ENCODE results near the gene RILPL1. TPM values are rescaled to one million over a fixed set of nuclear protein-coding genes. Genes with fewer than 3 reads are reported as not detected.

The RILPL1 gene
- total and polyA plus RNA-seq, 2 of the 4 experiments (the other 2 are of a cell fraction): 11.1 to 19.8 TPM

- Histone ChIP-seq H4K8ac (ENCODE audit: low read depth in 2 of 2, low read length in 2 of 2) (no peak overlapping the region), H3K27me3 (ENCODE audit: control insufficient read depth, insufficient read depth, low read length) (no peaks in the 10 kb centered on the region), H3K4ac (ENCODE audit: low read depth, low read length) (no peak overlapping the region), H2BK15ac (ENCODE audit: low read depth, low read length) (no peak overlapping the region), H3K9me1 (ENCODE audit: insufficient read depth, low read length) (peaks cover 4% of the 10 kb centered on the region; the same call in 1 of the 2 replicates), H3K9me3 (ENCODE audit: control insufficient read depth, insufficient read depth, low read length) (no peaks in the 10 kb centered on the region), H4K91ac (ENCODE audit: insufficient read depth, low read depth, low read length) (no peak overlapping the region), H3K36me3 (ENCODE audit: control insufficient read depth, insufficient read depth, low read length) (no peaks in the 10 kb centered on the region), H2AFZ (replicated peaks; ENCODE audit: low read length, poor library complexity) (no peak overlapping the region), H3K56ac (ENCODE audit: extremely low read depth, insufficient read depth, low read length) (no peak overlapping the region), H3K14ac (replicated peaks; ENCODE audit: low read depth, low read length) (no peak overlapping the region), H4K20me1 (ENCODE audit: insufficient read depth, low read length) (no peaks in the 10 kb centered on the region), H2BK120ac (ENCODE audit: low read depth, low read length) (no peak overlapping the region), H3K4me1 (ENCODE audit: control insufficient read depth, insufficient read depth, low read length) (peaks cover 5% of the 10 kb centered on the region; the same call in 1 of the 2 replicates), H3K79me1 (ENCODE audit: low read depth in 1 of 2, low read length in 2 of 2) (no peaks in the 10 kb centered on the region), H2AK9ac (replicated peaks; ENCODE audit: low read depth, low read length, poor library complexity) (no peak overlapping the region), H2BK5ac (ENCODE audit: low read depth, low read length, poor library complexity, severe bottlenecking) (no peak overlapping the region), H4K5ac (ENCODE audit: low read depth, low read length) (no peak overlapping the region), H2BK20ac (ENCODE audit: low read depth, low read length) (no peak overlapping the region), H3K4me3 (ENCODE audit: insufficient read depth, low read depth, low read length) (no peak overlapping the region), H2AK5ac (ENCODE audit: low read depth, low read length) (no peak overlapping the region), H3K4me2 (ENCODE audit: low read depth, low read length) (no peak overlapping the region), H3K18ac (ENCODE audit: low read depth, low read length) (no peak overlapping the region), H3K27ac (ENCODE audit: insufficient read depth, low read length) (no peak overlapping the region), H3K23ac (ENCODE audit: low read depth, low read length) (no peak overlapping the region), H3K9ac (ENCODE audit: low read depth, low read length) (no peak overlapping the region)
- dilution Hi-C loops (cut with HindIII; ENCODE audit: low sequenced_read_pairs, unreplicated experiment) (no loop called here), in situ Hi-C loops (cut with MboI; ENCODE audit: low sequenced_read_pairs) (no loop called here), intact Hi-C loops (cut with micrococcal nuclease) (no loop called here)
- ATAC-seq (ENCODE audit: low read depth): no peak
- WGBS, 2 experiments (ENCODE audit: extremely low coverage in 2 of 2, insufficient read length in 1 of 2): 100% methylated on average over 1 of the region's 4 CpGs; no CpG with 5 or more reads in 1 of the 2 experiments
- no peak for DNase-seq
- CTCF ChIA-PET: interaction anchor here (0.6 kb wide), 1 partner anchor 8 kb away, joined by 3 read pairs; the partner anchor contains the start of gene SNRNP35
- no TSS peak for BruUV-seq (replicated peaks)
- TF ChIP-seq BHLHE40 (IDR thresholded peaks at IDR 0.05; ENCODE audit: low read depth, low read length): no peak
- TF ChIP-seq RFX5 (IDR thresholded peaks at IDR 0.05; ENCODE audit: low read depth, low read length): no peak
- no peak for TF ChIP-seq CEBPB (IDR thresholded peaks at IDR 0.05; ENCODE audit: low read depth, low read length)
- no peak for TF ChIP-seq SMC3 (IDR thresholded peaks at IDR 0.05; ENCODE audit: low read depth, low read length)
- no peak for TF ChIP-seq FOS (IDR thresholded peaks at IDR 0.05; ENCODE audit: low read depth, low read length)
- TF ChIP-seq MAZ (IDR thresholded peaks at IDR 0.05; ENCODE audit: borderline replicate concordance, low read depth, low read length): no peak
- no peak for TF ChIP-seq CHD1 (IDR thresholded peaks at IDR 0.05; ENCODE audit: low read depth, low read length)
- TF ChIP-seq CTCF (conservative IDR thresholded peaks at IDR 0.05; ENCODE audit: low read depth, low read length): no peak
- TF ChIP-seq, protein P1, sequence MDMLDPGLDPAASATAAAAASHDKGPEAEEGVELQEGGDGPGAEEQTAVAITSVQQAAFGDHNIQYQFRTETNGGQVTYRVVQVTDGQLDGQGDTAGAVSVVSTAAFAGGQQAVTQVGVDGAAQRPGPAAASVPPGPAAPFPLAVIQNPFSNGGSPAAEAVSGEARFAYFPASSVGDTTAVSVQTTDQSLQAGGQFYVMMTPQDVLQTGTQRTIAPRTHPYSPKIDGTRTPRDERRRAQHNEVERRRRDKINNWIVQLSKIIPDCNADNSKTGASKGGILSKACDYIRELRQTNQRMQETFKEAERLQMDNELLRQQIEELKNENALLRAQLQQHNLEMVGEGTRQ (IDR thresholded peaks at IDR 0.05; ENCODE audit: low read depth, low read length): no peak
- no peak for TF ChIP-seq MXI1 (IDR thresholded peaks at IDR 0.05; ENCODE audit: borderline replicate concordance, low read depth, low read length)
- TF ChIP-seq MAFK (IDR thresholded peaks at IDR 0.05; ENCODE audit: low read depth, low read length): no peak
- POLR2A ChIA-PET (ENCODE audit: unreplicated experiment): no interaction called here
These were observed 83.7 kb downstream of the RILPL1 start for GRCh38 chr12:123449856-123450255.
